Neutrophil (primary cell): ENCODE data around the gene ZNF407.
"Not testable (repeated sequence)": the region's sequence is repeated elsewhere in the genome, so short reads cannot be mapped to it uniquely, and the experiment has no call there.

Experiments used
- H3K27ac ChIP-seq: fragments of 200-600 bp; sonication (generic); 2 replicates; pipeline ENCODE4 v1.5.1; 2016; ENCODE audit warnings: mild to moderate bottlenecking, moderate library complexity
- H3K27me3 ChIP-seq: fragments of 200-600 bp; sonication (generic); 2 replicates; pipeline ENCODE4 v1.6.0; 2016; ENCODE audit warnings: mild to moderate bottlenecking
- H3K36me3 ChIP-seq: fragments of 200-600 bp; sonication (generic); 2 replicates; pipeline ENCODE4 v1.5.1; 2017
- H3K4me1 ChIP-seq, 2 experiments: fragments of 200-600 bp in 1 of 2; sonication (generic) in 1 of 2; 1 replicate in 1 of 2; 2 replicates in 1 of 2; pipeline versions ENCODE4 v1.5.1 to v1.6.1; 2013 to 2016; ENCODE audit warnings: low read depth in 1 of 2, low read length in 1 of 2, mild to moderate bottlenecking in 1 of 2, moderate library complexity in 1 of 2; ENCODE audit not compliant: control insufficient read depth in 1 of 2, insufficient read depth in 1 of 2
- H3K4me3 ChIP-seq, 2 experiments: fragments of 200-600 bp in 1 of 2; sonication (generic) in 1 of 2; 1 replicate in 1 of 2; 2 replicates in 1 of 2; pipeline ENCODE4 v1.5.1; 2013 to 2016; ENCODE audit warnings: low read depth in 1 of 2, low read length in 1 of 2, mild to moderate bottlenecking in 1 of 2, moderate library complexity in 1 of 2
- H3K9me3 ChIP-seq: fragments of 200-600 bp; sonication (generic); 2 replicates; pipeline ENCODE4 v1.5.1; 2016
- TF ChIP-seq, protein P1 (sequence below): fragments of 200-600 bp; sonication (generic); IDR thresholded peaks from 2 replicates; pipeline ENCODE4 v1.5.1; 2016; ENCODE audit warnings: antibody characterized with exemption

The ZNF407 gene

DNA sequence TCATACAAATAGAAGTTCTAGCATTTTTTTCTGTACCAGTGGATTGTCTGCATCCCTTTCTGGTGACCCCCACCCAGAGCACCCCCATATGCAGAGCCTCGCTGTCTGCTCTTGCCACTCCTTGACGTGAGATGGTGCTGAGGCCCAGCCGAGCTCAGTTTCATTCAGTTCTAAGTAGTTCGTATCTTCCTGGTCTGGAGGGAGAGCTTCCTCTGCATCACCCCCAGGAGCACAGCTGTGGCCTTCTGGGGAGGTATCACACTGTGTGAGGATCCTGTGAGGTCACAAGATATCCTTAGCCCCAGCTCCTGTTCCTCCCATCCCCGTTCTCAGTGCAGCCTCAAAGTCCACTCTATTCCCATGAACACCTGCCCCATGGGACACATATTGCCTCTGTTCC, 478.6 kb downstream of the ZNF407 start:
- H3K27ac ChIP-seq = no peak overlapping the region
- TF ChIP-seq, protein P1, sequence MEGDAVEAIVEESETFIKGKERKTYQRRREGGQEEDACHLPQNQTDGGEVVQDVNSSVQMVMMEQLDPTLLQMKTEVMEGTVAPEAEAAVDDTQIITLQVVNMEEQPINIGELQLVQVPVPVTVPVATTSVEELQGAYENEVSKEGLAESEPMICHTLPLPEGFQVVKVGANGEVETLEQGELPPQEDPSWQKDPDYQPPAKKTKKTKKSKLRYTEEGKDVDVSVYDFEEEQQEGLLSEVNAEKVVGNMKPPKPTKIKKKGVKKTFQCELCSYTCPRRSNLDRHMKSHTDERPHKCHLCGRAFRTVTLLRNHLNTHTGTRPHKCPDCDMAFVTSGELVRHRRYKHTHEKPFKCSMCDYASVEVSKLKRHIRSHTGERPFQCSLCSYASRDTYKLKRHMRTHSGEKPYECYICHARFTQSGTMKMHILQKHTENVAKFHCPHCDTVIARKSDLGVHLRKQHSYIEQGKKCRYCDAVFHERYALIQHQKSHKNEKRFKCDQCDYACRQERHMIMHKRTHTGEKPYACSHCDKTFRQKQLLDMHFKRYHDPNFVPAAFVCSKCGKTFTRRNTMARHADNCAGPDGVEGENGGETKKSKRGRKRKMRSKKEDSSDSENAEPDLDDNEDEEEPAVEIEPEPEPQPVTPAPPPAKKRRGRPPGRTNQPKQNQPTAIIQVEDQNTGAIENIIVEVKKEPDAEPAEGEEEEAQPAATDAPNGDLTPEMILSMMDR = no peak
- peaks cover 7 to 8% of the 10 kb centered on the region in 2 experiments for H3K4me1 ChIP-seq
- no peaks in the 10 kb centered on the region for H3K27me3 ChIP-seq
- H3K36me3 ChIP-seq = no peaks in the 10 kb centered on the region
- H3K9me3 ChIP-seq = no peaks in the 10 kb centered on the region
- no peak overlapping the region for H3K4me3 ChIP-seq

DNA sequence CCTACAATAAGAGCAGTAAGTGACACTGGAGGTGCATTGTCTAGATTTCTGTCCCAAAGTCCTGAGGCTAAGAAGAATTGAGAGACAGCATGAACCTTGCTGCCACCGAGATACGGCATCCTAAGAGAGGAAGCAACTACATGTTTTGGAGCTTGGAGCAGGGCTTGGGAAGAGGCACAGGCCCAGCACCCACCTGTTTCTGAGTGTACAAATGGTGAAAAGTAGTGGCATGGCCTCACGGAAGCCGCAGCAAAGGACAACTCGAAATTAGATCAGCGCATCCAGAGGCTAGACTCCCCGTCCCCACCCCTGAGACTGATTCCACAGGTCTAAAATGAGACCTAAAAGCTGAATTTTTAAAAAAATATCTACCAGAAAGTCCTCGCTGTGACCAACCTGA, 483.8 kb downstream of the ZNF407 start:
- TF ChIP-seq, protein P1 = no peak
- Histone ChIP-seq H3K4me1 (no peaks in the 10 kb centered on the region), H3K27me3 (no peaks in the 10 kb centered on the region), H3K4me3 (no peak overlapping the region), H3K27ac (no peak overlapping the region), H3K36me3 (no peaks in the 10 kb centered on the region), H3K9me3 (no peaks in the 10 kb centered on the region)

DNA sequence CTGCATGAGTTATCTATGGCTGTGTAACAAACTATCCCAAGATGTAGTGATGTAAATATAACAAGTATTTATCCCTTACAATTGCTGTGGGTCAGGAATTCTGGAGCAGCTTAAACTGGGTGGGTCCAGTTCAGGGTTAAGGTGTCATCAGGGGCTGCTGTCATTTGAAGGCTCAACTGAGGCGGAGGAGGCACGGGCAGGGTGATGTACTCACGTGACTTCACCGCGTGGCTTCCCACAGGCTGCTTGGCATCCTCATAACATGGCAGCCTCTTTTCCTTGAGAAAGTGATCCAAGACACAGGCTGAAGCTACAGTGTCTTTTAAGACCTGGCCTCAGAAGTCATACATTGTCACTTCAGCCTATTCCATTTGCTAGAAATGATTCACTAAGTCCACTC, 485.5 kb downstream of the ZNF407 start:
- H3K27ac ChIP-seq = no peak overlapping the region
- H3K27me3 ChIP-seq = no peaks in the 10 kb centered on the region
- no peaks in the 10 kb centered on the region for H3K4me1 ChIP-seq
- H3K9me3 ChIP-seq = no peaks in the 10 kb centered on the region
- H3K36me3 ChIP-seq = no peaks in the 10 kb centered on the region
- TF ChIP-seq, protein P1 = no peak
- H3K4me3 ChIP-seq = no peak overlapping the region

DNA sequence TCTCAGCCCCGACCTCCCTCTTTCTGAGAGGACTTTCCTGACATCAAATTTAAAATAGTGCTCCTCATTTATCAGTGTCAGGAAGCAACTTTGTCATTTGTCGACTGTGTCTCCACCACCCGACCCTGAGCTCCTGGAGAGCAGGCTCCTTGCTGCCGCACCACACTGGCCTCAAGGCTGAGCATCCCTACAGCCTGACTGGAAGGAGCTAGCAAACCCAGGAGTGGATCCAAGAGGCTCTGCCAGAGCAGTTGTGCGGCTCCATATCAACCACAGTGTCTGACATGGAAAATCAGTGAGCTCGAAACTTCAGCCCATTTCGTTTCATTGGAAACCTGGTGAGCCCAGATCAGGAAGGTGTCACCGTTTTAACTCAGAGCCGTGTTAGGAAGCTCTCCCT, 486.1 kb downstream of the ZNF407 start:
- Histone ChIP-seq H3K27me3 (no peaks in the 10 kb centered on the region), H3K36me3 (no peaks in the 10 kb centered on the region), H3K4me1 (no peaks in the 10 kb centered on the region), H3K9me3 (no peaks in the 10 kb centered on the region), H3K27ac (no peak overlapping the region), H3K4me3 (no peak overlapping the region)
- TF ChIP-seq, protein P1 = no peak

DNA sequence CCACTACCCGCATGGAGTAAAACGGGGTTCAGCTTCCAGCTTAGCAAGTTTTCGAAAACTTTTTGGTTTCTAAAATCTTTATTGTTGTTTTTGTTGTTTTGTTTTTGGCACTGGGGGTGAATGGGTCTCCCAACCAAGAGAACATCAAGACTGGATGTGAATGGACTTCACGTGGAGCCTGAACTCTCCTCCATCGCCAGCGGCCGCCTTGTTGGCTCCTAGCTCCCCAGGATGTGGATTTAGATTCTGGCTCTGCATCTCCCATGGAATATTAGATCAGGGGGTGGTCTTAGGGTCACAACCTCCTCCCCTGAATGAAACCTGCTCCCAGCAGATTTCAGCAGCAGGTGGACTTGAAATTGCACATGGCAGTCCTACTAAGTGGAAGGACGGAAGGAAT, 488.0 kb downstream of the ZNF407 start:
- H3K27ac ChIP-seq, H3K9me3 ChIP-seq, H3K27me3 ChIP-seq, H3K4me1 ChIP-seq, H3K4me3 ChIP-seq, H3K36me3 ChIP-seq: not testable (repeated sequence)

DNA sequence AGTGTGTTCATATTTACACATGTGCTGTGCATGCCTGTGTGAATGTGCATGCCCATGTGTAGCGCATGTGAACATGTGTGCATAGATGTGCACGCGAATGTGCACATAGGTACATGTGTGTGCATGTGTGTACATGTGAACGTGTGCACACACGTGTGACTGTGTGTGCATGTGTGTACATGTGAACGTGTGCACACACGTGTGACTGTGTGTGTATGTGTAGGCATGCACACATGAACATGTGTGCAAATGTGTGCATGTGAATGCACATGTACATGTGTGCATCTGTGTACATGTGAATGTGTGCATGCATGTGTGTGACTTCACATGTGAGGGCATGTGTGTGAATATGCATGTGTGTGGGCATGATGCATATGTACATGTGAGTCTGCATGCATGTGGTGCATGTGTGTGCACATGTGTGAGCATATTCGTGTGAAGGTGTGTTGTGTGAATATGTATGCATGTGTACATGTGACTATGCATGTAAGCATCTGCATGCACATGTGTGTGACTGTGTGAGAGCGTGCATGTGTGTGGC, 488.9 kb downstream of the ZNF407 start:
- Histone ChIP-seq H3K36me3 (no peaks in the 10 kb centered on the region), H3K4me3 (no peak overlapping the region), H3K27ac (no peak overlapping the region)

More for the DNA sequence above, 488.9 kb downstream of the ZNF407 start:
- Histone ChIP-seq H3K4me1 (no peaks in the 10 kb centered on the region), H3K27me3 (peaks cover 4% of the 10 kb centered on the region), H3K9me3 (no peaks in the 10 kb centered on the region)
- TF ChIP-seq, protein P1 = no peak
